Hair follicle dermal papilla cell (primary cell): ENCODE data around the gene HSD17B10. TPM values are rescaled to one million over a fixed set of nuclear protein-coding genes. Genes with fewer than 3 reads are reported as not detected.

Experiments used
- small RNA-seq: library from RNA; depleted of rRNA; stranded (forward); fragments of <200 nt; gene quantifications from one replicate; pipeline ENCODE3, GENCODE V24; 2012
- total RNA-seq: library from RNA; depleted of rRNA; stranded (reverse); fragments of >200 nt; gene quantifications from 2 replicates; pipeline ENCODE4 v1.2.3, GENCODE V29; 2012

HSD17B10 gene
- total RNA-seq: 32.4 and 40.1 TPM in 2 replicates

DNA sequence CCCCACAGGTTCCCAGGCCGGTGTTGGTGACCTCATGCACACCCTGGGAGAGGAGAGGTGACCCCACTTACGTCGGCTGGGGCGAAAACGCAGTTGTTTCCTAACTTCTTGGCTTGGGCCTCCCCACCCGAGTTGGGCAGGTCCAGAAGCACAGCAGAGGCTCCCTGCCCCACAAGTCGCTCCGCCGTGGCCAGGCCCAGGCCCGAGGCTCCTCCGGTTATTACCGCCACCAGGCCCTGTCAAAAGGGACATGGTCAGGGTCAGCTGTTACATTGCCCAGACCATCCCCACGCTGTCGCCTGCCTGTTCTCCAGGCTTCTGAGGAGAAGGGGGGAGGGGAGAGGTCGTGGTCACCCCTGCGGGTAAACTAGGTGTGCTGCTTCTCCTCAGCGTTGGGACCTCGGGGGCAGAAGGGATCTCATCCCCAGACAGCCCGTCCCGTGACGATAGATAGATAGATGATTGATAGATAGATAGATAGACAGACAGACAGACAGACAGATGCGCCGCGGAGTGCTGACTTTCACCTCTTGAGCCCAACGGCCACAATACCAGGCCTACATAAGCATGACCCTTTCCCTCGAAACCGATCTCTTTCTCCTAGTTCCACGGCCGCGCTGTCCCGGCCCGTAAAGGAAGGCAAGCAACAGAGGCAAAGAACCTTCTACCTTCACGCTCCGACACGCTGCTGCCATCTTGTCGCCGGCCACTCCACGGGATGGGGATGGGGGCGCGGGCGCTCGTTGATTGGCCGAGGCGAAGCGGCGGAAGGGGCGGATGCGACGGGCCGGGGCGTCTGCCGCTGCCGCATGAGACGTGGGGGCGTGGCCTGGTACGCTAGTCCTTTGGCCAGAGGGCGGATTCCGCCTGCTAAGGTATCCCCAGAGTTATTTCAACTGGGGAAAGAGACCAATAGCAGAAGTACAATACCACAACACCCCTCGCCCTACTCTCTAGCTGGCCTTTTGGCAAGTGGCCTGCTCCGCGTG lies at the start of gene HSD17B10:
Gene HSD17B10 (minus strand): TSS at position 720 of the 989 bp plus-strand sequence. CDS start 25 bp downstream, at position 695.

DNA sequence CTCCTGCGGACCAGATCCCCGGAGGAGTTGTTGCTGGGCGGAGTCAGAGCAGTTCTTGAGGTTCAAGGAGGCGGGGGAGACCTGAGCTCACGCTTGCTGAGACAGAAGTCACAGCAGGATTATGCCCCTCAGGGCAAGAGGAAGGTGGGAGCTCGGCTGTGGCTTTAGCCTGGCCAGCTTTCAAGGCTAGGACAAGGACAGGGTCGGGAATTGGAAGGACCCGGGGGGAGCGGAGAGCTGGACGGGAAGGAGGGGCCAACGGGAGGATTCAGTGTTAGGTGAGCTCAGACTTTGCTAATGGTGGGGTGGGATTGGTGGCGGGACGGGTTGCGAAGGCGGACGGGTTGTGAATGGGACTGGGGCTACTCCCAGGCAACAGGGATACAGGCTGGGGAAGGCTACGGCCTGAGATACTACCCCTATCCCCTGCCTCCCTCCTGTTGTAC lies 11.3 kb downstream of the HSD17B10 start, which contains the start of gene RIBC1:
Gene RIBC1 (plus strand): TSS at position 13 of the 446 bp plus-strand sequence. CDS start 3,404 bp downstream, outside the sequence.

DNA sequence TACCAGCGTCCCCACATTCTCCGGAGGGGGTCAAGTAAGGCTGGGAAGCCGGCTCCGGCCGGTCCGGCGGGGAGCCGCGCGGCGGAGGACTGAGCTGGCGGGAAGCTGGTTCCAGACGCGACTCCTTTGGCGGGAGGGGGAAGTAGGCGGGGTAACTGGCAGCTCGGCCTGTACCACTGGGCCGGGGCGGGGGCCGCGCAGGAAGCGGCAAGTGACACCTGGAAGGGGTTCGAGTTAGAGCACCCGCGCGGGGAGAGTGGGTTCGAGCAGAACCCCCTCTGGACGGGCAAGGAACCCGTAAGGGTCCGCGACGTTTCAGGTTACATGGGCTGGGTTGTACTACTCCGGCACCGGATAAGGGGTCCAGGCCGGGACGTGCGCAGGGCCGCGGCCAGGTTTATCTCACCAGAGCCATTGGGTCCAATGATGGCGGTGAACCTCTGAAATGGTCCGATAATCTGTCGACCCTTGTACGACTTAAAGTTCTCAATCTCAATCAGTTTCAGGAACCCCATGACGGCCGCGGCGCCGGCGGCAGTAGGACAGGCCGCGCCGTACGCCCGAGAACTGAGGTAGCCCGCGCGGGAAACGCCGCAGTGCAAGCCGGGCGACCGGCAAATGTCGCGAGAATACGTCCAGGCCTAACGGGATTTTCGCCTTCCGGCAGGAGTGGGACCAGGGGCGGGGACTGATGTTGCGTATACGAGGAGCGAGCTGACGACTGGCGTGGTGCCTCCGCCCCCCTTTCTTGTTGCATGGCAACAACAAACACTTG lies 11.9 kb downstream of the HSD17B10 start, which contains the start of gene SMC1A:
Gene SMC1A (minus strand): TSS at position 569 of the 775 bp plus-strand sequence. CDS start 54 bp downstream, at position 515.

Small RNA genes within 50 kb of the gene (small RNA-seq; reads per million reads assigned to genes)
- gene MIR6857 (not detected), gene VTRNA3-1P (not detected)

Other genes starting within 250 kb of the HSD17B10 start
- 142 and 170 TPM in 2 replicates for gene KDM5C, start 209.2 kb downstream of the HSD17B10 start, total RNA-seq
- 24.0 and 28.2 TPM in 2 replicates for gene IQSEC2, start 152.8 kb downstream of the HSD17B10 start, total RNA-seq
- 17.7 and 20.0 TPM in 2 replicates for gene SMC1A, start 11.7 kb downstream of the HSD17B10 start, total RNA-seq
- gene RIBC1, start 11.5 kb downstream of the HSD17B10 start, total RNA-seq: 0.65 and 0.73 TPM in 2 replicates